Gastroesophageal sphincter (tissue), 4 donors: ENCODE data around the gene NTRK3. TPM values are rescaled to one million over a fixed set of nuclear protein-coding genes. Genes with fewer than 3 reads are reported as not detected.

Experiments
- ATAC-seq: fragments of 150-250 bp; one replicate; pipeline ENCODE4 v1.9.1; 2016; ENCODE audit warnings: mild to moderate bottlenecking, moderate library complexity
- H3K27ac ChIP-seq, 4 donors: fragments of 200-600 bp; sonication (generic) in 3 of 4; 1 replicate in 3 of 4; 2 replicates in 1 of 4; pipeline ENCODE4 v1.5.1; 2016 to 2019
- H3K27me3 ChIP-seq: fragments of 200-600 bp; sonication (generic); one replicate; pipeline ENCODE4 v1.5.1; 2019
- H3K36me3 ChIP-seq, 2 donors: fragments of 200-600 bp; sonication (generic); one replicate each; pipeline ENCODE4 v1.5.1; 2019; ENCODE audit warnings: control low read depth in 1 of 2
- H3K4me1 ChIP-seq, 3 donors: fragments of 200-600 bp; sonication (generic); 1 replicate in 2 of 3; 2 replicates in 1 of 3; pipeline ENCODE4 v1.5.1; 2016 to 2019; ENCODE audit warnings: control low read depth in 2 of 3
- H3K4me3 ChIP-seq, 2 donors: fragments of 200-600 bp; sonication (generic); one replicate each; pipeline ENCODE4 v1.5.1; 2019; ENCODE audit warnings: mild to moderate bottlenecking in 1 of 2, moderate library complexity in 1 of 2
- H3K9me3 ChIP-seq, 3 donors: fragments of 200-600 bp; sonication (generic); one replicate each; pipeline ENCODE4 v1.5.1; 2017 to 2019; ENCODE audit warnings: control low read depth in 2 of 3
- CTCF ChIP-seq, 4 experiments: fragments of 200-600 bp in 2 of 4; fragments of 450-650 bp in 2 of 4; sonication (generic) in 1 of 4; IDR thresholded peaks; one replicate each; pipeline ENCODE4 v1.5.1; 2017 to 2019; ENCODE audit warnings: antibody characterized with exemption in 4 of 4, mild to moderate bottlenecking in 2 of 4, moderate library complexity in 2 of 4
- EP300 ChIP-seq: sonication (generic); formaldehyde crosslinking; IDR thresholded peaks from one replicate; pipeline ENCODE4 v1.6.1; 2017; ENCODE audit warnings: antibody characterized with exemption, mild to moderate bottlenecking
- POLR2A ChIP-seq, 2 donors: fragments of 450-650 bp; IDR thresholded peaks; one replicate each; pipeline ENCODE4 v1.6.1; 2017; ENCODE audit warnings: antibody characterized with exemption in 2 of 2, mild to moderate bottlenecking in 2 of 2, moderate library complexity in 1 of 2
- POLR2AphosphoS5 ChIP-seq: sonication (generic); formaldehyde crosslinking; IDR thresholded peaks from one replicate; pipeline ENCODE4 v1.6.1; 2017; ENCODE audit warnings: antibody characterized with exemption
- WGBS, 2 donors: methylation state at CpG; one replicate each; pipeline ENCODE4 v1.1.5; 2018; ENCODE audit warnings: low coverage in 1 of 2; 5-methylcytosine and 5-hydroxymethylcytosine counted together
- total RNA-seq, 4 donors: library from RNA; depleted of rRNA; stranded (reverse); fragments of >200 nt; gene quantifications; one replicate each; pipeline ENCODE4 v1.1.0, GENCODE V29; 2016

The NTRK3 gene
- total RNA-seq, 4 donors from 2014 or later, result 0.47 to 4.3 (median 1.5) TPM

- ATAC-seq, result no peak
Measured at GRCh38 chr15:88223084-88223483, 33.5 kb downstream of the NTRK3 start.

GRCh38 chr15:88221836-88222235 is 34.7 kb downstream of the NTRK3 start:
- H3K4me3 ChIP-seq, result no peak overlapping the region
- no peak overlapping the region for H3K27ac ChIP-seq
- TF ChIP-seq EP300 (no peak), POLR2AphosphoS5 (no peak), POLR2A (IDR thresholded peaks at IDR 0.05) (no peak), CTCF (IDR thresholded peaks at IDR 0.05) (no peak)
- no peak for ATAC-seq
- H3K4me1 ChIP-seq, result peaks cover 0 to 21% (median 0%) of the 10 kb centered on the region in 3 donors
- H3K36me3 ChIP-seq, result no peaks in the 10 kb centered on the region
- H3K9me3 ChIP-seq, result no peaks in the 10 kb centered on the region
- WGBS, 2 donors, result 32 to 90% methylated on average over 2 to 3 of the region's 6 CpGs
- no peaks in the 10 kb centered on the region for H3K27me3 ChIP-seq

More at GRCh38 chr15:88223084-88223483, 33.5 kb downstream of the NTRK3 start:
- Histone ChIP-seq H3K27me3 (no peaks in the 10 kb centered on the region), H3K9me3 (no peaks in the 10 kb centered on the region), H3K4me3 (no peak overlapping the region), H3K4me1 (peaks cover 0 to 21% (median 0%) of the 10 kb centered on the region in 3 donors), H3K36me3 (no peaks in the 10 kb centered on the region), H3K27ac (no peak overlapping the region)
- WGBS, 2 donors, result 83 to 86% methylated on average over 1 to 4 of the region's 14 CpGs
- no peak for TF ChIP-seq POLR2A (IDR thresholded peaks at IDR 0.05)

- WGBS, 2 donors, result 69 to 82% methylated on average over 5 to 7 of the region's 11 CpGs
- Histone ChIP-seq H3K9me3 (no peaks in the 10 kb centered on the region), H3K4me1 (peaks cover 0 to 21% (median 0%) of the 10 kb centered on the region in 3 donors), H3K27ac (no peak overlapping the region), H3K36me3 (no peaks in the 10 kb centered on the region), H3K4me3 (no peak overlapping the region), H3K27me3 (no peaks in the 10 kb centered on the region)
- TF ChIP-seq EP300 (no peak), POLR2AphosphoS5 (no peak), CTCF (IDR thresholded peaks at IDR 0.05) (no peak), POLR2A (IDR thresholded peaks at IDR 0.05) (no peak)
- ATAC-seq, result no peak
Measured at GRCh38 chr15:88220443-88221335, 35.9 kb downstream of the NTRK3 start.

- Histone ChIP-seq H3K4me1 (peaks cover 0 to 21% (median 0%) of the 10 kb centered on the region in 3 donors), H3K4me3 (no peak overlapping the region), H3K9me3 (no peaks in the 10 kb centered on the region), H3K27ac (no peak overlapping the region), H3K27me3 (no peaks in the 10 kb centered on the region), H3K36me3 (no peaks in the 10 kb centered on the region)
- TF ChIP-seq POLR2AphosphoS5, result no peak
- no peak for ATAC-seq
- WGBS, 2 donors, result 60 to 69% methylated on average over 2 to 3 of the region's 3 CpGs
Measured at GRCh38 chr15:88219623-88220022, 36.9 kb downstream of the NTRK3 start.

- no peaks in the 10 kb centered on the region for H3K36me3 ChIP-seq
- peaks cover 0 to 21% (median 0%) of the 10 kb centered on the region in 3 donors for H3K4me1 ChIP-seq
- 49 to 55% methylated on average over 3 to 6 of the region's 9 CpGs for WGBS, 2 donors
- no peaks in the 10 kb centered on the region for H3K9me3 ChIP-seq
- no peaks in the 10 kb centered on the region for H3K27me3 ChIP-seq
- TF ChIP-seq POLR2A (IDR thresholded peaks at IDR 0.05), result no peak
- no peak for TF ChIP-seq CTCF (IDR thresholded peaks at IDR 0.05)
- peak; percentile 51 for TF ChIP-seq POLR2AphosphoS5
- no peak for TF ChIP-seq EP300
- no peak overlapping the region for H3K4me3 ChIP-seq
- peak; percentile 46 for ATAC-seq
- no peak overlapping the region for H3K27ac ChIP-seq
Measured at GRCh38 chr15:88218557-88219221, 37.9 kb downstream of the NTRK3 start.
